Measurements from ENCODE around the gene PTPN6.

The PTPN6 gene

DNA sequence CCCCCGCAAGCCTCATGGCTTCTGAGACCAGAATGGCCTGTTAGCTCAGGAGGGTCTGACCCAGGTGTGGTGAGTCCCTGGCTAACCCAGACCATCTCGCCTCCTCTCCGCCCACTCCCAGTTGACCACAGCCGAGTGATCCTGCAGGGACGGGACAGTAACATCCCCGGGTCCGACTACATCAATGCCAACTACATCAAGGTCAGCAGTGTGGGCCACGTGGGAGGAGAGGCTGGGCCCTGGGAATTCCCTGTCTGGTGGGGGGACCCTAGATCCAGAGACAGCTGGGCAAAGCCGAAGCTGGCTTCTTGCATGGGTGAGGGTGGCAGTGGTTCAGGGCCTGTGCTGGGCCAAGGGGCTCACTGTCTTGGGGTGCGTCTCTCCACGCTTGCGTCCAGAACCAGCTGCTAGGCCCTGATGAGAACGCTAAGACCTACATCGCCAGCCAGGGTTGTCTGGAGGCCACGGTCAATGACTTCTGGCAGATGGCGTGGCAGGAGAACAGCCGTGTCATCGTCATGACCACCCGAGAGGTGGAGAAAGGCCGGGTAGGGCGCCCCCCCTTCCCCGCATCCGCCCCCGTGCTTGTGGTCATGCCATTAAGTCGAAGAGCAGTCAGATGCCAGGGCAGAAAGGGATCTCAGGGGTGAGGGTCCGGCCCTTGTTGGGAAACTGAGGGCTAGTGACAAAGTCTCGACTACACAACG lies 5.0 kb downstream of the PTPN6 start:
- DNase-seq (ENCODE audit: low spot score) = no peak

DNA sequence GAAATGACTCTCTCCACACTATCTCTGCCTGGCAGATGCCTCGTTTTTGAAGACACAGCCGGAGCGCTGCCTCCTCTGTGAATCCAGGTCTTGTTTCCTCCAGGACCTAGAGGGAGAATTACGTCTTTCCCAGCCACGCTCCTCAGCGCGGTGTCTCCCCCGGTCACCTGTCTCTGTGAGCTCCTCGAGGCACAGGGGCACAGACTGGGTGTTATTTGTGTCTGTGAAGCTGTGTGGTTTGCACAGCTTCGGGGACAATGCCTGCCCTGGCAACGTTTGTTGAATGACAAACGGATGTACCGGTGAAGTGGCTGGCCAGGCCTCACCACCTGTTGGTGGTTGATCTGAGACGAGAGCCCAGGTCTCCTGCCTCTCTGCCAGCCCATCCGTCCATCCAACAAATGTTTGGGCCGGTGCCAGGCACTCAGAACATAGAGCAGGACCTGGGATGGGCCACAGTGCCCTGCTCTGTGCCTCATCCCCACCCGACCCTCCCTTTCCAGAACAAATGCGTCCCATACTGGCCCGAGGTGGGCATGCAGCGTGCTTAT lies 6.1 kb downstream of the PTPN6 start:
- no peak for DNase-seq (ENCODE audit: low spot score)

DNA sequence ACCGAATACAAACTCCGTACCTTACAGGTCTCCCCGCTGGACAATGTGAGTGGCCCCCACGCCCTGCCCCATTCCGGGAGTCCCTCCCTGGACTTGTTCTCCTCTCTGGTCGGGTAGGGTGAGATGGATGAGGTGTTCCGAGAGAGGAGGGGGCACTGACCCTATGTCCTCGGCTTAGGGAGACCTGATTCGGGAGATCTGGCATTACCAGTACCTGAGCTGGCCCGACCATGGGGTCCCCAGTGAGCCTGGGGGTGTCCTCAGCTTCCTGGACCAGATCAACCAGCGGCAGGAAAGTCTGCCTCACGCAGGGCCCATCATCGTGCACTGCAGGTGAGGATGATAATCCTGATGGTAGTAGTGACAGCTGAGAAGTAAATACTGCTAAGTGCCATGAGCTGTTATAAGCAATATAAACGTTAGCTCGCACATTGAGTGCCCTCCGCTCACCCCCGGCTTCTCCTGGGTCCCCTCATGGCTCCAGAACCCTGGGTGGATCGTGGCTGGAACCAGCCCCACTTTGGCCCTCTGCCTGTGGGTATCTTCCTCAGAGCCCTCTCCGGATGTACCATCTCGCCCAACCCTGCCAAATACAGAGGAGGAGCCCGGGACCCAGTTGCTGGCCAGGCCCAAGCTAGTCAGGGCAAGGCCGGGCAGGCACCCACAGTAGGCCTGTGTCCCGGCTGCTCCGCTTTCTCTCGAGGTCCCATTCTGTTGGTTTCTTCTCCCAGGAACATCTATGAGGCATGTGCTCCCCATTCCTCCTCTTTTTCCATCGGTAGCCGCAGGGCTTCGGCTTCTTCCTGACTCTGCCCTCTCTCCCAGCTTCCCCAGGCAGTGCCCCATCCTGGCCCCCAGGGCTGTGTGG lies 6.8 kb downstream of the PTPN6 start:
- DNase-seq (ENCODE audit: low spot score) = no peak

DNA sequence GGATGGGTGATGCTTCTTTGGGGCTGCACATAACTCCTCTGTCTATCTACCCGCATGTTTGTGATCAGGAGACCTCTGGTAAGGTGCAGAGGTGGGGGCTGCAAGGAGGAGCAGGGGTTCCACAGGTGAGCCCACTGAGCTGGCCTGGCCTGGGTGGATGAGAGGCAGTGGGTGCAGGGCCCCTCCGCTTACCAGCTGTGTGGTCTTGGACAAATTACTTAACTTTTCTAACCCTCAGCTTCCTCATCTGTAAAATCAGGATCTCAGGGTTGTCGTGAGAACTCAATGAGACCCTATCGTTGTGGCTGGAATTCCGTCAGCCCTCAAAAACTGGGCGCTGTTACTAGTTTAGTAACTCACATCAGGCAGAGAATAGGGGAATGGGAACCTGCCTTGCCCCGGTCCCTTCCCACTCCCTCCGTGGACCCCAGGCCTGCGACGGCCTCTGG lies 7.5 kb downstream of the PTPN6 start:
- no peak for DNase-seq (ENCODE audit: low spot score)

DNA sequence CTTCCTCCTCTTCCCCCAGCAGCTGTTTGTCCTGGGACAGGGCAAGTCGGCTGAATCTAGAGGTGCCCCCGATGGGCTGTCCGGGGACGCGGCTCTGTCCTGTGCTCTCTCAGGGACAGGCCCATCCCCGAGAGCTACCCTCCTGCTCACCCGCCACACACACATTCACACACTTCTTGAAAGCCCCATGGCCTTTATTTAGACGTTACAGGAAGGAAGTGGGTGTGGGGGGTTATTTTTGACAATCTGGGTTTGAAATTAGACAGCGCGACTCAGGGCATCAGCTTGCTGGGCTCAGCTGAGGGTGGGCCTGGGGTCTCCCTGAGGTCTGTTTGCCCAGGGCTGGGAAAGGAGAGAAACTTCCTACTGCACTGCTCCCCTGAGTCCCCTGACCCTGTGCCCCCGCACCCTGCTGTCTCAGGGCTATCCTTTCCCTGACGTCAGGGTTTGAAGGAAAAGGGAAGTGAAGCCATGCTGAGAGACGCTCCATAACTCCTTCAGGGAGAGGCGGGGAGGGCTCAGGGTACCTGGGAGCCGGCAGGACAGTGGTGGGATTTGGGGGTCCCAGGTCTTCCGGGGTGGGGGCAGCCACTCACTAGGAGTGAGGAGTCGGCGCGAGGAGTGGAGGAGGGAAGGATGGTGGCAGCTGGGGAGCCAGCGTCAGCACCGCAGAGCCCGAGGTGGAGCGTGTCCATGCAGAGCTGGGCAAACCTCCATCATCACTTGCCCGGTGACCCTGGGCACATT lies 8.1 kb downstream of the PTPN6 start:
- peak; percentile 69 for DNase-seq (ENCODE audit: low spot score)

DNA sequence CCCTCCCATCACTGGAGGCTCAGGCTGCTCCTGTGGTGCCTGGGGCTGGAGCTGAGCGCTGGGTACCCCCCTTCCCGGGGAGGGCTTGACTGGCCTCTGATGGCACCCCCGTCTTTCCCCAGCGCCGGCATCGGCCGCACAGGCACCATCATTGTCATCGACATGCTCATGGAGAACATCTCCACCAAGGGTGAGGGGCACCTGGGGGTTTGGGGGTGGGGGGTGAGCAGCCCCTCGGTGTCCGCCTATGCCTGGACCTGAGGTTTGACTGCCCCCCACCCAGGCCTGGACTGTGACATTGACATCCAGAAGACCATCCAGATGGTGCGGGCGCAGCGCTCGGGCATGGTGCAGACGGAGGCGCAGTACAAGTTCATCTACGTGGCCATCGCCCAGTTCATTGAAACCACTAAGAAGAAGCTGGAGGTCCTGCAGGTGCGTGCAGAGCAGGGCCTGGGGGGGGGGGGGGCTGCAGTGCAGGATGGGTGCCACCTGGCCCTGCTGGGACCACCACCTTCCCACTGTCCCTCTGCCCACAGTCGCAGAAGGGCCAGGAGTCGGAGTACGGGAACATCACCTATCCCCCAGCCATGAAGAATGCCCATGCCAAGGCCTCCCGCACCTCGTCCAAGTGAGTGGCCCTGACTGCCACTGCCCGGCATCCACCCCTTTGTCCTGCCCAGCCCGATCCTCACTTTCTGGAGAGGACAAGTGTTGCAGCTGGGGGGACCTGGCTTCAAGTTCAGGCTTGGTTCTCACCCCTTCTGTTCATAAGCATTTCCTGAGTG lies 8.8 kb downstream of the PTPN6 start:
- DNase-seq (ENCODE audit: low spot score) = no peak

DNA sequence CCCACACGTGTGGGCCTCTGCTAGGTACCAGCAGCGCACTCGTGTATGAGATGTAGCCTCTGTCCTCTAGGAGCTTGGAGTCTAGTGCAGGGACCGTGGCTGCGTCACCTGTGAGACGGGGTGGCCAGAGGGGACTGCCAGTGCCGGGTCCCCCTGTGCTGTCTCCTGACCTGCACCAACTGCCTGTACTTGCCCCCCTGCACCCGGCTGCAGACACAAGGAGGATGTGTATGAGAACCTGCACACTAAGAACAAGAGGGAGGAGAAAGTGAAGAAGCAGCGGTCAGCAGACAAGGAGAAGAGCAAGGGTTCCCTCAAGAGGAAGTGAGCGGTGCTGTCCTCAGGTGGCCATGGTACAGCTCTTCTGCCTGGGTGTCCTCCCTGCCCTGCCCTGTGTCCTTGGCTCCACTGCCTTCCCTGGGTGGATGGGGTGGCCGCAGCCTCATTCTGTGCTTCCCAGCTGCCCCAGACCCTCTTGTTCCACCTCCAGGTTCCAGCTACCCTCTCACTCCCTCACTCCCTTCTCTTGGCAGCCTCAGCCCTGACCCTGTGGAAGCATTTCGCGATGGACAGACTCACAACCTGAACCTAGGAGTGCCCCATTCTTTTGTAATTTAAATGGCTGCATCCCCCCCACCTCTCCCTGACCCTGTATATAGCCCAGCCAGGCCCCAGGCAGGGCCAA lies 9.6 kb downstream of the PTPN6 start:
- no peak for DNase-seq (ENCODE audit: low spot score)

DNA sequence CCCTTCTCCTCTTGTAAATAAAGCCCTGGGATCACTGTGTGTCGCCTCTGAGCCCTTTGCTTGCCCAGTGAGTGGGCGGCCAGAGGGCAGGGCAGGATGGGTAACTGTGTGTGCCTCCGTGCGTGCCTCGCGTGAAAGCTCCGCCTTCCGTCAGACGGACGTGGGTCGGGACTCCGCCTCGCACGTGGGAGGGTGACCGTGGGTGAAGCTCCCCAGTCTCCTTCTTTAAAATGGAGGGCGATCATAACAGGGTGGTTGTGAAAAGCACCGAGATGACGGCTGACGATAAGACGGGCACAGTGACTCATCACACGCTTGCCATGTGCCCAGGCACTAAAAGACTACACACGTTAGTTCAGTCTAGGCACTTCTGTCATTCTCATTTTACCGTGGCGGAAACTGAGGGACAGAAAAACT lies 10.1 kb downstream of the PTPN6 start:
- DNase-seq (ENCODE audit: low spot score) = no peak

DNA sequence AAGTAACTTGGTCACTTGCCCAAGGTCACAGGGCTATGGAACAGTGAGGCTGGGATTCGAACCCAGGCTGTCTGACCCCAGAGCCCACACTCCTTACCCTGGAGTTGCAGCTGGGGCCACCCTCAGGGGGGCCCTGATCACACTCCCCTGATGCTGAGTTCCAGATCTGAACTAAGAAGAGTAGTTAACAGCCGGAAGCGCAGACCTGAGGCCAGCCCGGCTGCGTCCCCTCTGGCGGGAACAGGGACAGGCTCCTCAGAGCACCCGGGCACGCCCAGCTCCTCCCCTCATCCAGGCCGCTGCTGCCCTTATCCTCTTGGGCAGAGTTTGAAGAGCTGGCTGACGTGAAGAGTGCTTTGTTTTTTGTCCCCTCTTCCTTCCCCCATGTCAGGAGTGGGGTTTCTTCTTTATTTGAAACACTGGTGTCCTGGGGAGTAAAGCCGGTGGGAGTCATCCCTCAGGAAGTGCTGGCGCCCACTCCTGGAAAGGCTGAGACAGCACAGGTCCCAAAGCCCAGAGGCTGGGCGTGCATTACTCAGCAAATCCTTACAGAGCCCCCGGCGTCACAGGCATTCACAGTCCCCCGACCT lies 10.6 kb downstream of the PTPN6 start:
- DNase-seq (ENCODE audit: low spot score) = no peak

DNA sequence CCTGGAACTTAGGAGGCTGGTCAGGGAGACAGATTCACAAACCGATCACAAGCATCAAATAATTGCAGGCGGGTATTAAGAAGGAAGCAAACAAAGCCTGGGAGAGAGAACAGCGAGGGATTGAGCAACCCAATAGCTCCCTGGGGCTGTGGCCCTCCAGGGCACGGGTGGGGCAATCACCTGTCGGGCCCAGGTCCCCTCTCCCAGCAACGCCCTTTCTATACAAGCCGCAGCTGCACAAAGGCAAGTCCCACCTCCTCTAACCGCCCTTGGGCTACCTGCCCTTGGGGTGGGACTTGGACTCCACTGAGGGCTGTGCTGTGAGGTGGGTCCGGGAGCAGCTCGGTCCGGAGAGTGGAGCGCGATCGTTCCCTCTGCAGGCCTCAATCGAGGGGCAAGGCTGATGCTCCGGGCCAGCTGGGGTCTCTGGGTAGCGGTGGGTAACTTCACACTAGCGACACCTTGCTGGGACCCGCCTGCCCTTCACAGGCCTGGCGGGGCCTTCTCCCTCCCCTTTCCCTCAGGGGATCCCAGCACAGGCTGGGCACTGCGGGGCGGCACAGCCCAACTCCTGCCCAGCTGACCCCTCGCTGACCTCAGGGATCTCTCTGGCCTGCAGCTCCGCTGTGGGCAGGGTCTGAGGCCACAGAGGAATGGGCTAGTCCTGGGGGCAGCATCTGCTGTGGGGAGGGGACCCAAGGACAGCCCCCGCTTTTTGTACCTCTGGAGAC lies 11.3 kb downstream of the PTPN6 start:
- no peak for DNase-seq (ENCODE audit: low spot score)

DNA sequence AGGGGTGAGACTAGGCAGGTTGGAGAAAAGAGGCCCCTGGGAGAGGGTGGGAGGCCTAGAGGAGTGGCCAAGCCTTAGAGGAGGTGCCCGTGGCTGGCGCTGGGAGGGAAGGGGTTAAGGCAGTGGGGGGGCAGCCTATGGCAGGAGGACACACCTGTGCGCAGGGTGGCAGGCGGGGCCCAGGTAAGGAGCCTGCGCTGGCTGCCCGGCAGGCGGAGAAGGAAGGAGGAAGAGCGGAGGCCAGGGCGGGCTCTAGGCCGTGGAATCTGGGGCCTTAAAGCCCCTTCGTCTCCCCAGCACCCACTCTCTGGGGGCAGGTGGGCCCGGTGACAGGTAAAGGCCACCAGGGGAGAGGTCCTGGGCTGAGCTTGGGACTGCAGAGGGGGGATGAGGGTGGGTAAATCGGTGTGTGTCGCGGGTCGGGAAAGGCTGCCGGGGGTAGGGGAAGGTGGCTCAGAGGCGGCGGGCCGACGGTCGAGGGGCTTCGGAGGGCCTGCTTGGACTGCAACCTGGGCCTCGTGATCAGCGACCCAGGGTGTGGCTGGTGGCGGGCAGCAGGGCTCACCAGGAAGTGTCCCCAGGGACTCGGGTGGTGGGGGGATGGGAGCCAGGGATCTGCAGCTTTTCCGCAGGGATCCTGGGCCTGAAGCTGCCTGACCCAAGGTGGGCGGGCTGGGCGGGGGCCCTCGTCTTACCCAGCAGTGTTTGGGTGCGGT lies 12.0 kb downstream of the PTPN6 start:
- DNase-seq (ENCODE audit: low spot score) = no peak

DNA sequence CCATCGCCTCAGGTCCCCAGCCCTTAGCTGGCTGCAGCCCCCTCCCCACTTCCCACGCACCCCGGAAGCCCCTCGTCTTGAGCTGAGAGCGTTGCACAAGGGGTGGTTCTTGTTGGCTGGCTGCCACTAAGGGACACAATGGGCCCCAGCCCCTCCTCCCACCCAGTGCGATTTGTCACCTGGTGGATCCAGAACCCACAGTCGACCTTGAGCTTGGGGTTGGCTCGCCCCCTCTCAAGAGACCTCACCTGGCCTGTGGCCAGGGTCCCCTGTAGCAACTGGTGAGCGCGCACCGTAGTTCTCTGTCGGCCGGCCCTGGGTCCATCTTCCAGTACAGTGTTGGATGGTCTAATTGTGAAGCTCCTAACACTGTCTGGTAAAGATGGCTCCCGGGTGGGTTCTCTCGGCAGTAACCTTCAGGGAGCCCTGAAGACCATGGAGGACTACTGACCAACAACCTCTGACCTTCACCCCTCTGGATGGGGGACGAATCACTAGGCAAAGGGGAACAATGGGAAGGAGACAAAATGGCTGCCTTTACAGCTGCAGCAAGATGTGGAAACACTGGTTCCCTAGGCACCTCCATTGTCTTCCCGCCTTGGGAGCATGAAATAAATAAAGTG lies 12.7 kb downstream of the PTPN6 start:
- no peak for DNase-seq (ENCODE audit: low spot score)

DNA sequence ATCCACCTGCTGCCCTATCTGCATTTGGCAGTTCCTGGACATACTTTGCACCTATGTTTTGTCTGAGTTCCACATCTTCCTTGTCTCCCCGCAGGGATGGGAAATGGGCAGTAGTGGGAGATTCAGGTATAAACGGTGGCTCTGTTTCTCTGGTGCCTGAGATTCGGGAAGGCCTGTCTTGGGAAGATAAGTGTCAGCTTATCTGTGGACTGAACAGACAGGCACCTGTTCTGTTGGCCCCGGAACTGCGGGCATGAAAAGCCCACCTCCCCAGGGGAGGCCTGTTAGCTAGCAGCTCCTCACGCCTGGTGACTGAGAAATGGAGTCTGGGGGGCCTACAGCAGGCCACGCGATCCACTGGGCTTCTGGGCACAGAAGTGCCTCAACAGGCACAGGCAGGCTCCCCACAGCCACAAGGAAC lies 13.5 kb downstream of the PTPN6 start:
- no peak for DNase-seq (ENCODE audit: low spot score)

DNA sequence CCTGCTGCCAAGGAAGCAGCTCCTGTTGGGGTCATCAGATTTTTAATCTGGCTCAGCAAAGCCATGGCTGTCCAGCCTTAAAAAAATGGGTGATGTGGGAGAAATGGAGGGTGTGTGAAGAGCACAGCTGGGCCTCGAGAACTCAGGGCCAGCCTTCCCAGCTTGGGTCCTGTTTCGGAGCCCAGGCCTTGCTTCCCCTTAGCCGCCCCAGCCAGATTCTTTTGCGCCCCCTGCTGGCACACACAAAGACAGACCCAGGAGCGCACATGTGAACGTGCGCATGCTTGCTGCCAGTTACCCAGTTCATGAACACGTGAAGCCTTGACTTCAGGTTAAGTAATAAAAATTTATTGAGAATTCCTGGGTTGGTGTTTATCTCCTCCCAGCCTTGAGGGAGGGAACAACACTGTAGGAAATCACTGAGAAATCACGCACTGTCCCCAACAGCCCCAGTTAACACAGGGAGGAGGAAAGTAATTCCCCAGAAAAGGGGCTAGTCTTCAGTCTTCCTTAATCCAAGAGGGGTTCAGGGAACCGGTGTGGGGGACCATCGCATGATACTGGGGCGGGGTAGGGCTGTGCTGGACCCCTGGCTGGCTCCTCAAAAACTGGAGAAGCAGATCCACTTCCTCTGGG lies 14.0 kb downstream of the PTPN6 start:
- peak; percentile 87 for DNase-seq (ENCODE audit: low spot score)

DNA sequence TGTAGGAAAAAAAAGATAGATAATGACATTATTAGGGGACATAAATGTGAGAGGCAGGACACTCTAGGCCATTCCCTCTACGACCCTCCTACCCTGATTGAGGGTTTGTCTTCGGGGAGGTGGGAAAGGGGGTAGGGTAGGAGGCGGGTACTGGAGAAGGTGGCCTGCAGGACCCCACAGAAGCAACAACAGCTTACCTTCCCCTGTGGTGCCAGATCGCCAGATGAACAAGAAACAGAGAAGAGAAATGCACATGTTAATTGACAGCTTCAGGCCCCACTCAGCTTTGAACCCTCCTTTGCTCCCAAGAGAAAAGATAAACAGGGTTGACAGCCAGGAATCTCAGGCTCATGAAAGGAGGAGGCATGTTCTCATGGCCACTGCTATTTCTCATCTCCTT lies 14.6 kb downstream of the PTPN6 start:
- DNase-seq (ENCODE audit: low spot score) = no peak

DNA sequence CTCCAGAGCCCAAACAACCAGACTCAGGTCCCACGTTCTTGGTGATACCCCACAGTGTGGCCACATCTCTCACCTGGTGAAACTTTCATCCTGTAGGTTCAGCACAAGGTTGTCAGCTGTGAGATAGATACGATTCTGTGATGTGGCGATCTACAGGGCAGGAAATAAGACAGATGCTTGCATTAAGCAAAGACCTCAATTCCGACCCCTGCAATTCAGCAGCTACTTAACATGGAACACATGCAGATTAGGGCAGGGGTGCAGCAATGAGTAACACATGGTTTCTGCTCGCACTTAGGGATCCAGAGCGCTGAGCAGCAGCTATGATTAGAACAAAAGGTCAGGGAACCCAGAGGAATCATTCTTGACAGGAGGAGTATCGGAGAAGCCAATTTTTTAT lies 15.2 kb downstream of the PTPN6 start:
- DNase-seq (ENCODE audit: low spot score) = no peak

DNA sequence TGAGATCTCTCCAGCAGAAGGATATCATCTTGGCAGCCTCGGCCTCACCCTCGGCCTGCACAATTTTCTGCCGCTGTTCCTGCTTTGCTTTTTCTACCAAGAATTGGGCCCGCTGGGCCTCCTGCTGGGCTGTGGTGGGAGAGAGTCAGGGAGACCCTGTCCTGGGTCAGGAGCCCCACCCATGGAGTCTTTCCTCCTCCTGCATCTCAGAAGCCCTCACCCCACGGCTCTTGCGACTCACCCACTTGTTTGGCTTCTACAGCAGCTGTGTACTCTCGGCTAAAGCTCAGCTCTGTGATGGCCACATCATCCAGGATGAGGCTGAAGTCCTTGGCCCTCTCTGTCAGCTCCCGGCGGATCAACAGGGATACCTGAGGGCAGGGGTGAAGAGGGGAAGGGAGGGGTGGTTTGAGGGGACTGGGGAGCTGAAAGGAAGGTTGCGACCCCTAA lies 16.5 kb downstream of the PTPN6 start:
- no peak for DNase-seq (ENCODE audit: low spot score)

DNA sequence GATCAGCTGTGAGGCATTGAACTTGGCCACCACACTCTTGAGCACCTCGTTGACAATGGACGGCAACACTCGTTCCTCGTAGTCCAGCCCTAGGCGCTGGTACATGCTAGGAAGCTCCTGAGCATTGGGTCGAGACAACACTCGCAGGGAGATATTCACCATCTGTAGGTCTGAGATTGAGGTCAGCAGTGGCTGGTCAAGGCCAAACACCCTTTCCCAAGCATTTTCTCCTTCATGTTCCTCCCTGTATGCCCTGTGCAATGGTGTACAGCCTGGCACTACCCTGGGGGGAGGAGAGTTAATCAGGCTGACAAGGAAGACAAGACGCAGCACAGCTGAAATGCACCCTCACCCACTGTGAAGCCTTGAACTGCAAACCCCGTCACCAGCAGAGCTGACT lies 17.3 kb downstream of the PTPN6 start:
- DNase-seq (ENCODE audit: low spot score) = no peak

Data from germinal center (tissue), 1 donor.